ENCODE results near the gene OMA1.

Gene OMA1

GRCh38 chr1:58546520-58547308 lies at the start of gene OMA1:
Gene OMA1 (minus strand): TSS chr1:58546726. CDS start chr1:58539294, 7,432 bp downstream.
- Histone ChIP-seq H3K27ac (peak within 1 kb of the TSS; percentile 76), H3K27me3 (replicated peaks) (no peaks in the 10 kb centered on the region), H3K36me3 (replicated peaks) (no peaks in the 10 kb centered on the region), H3K4me3 (ENCODE audit: low read depth, low read length) (peak within 1 kb of the TSS; percentile 74)
- peak; percentile 96 for DNase-seq
- in situ Hi-C loops (cut with HindIII; ENCODE audit: low pct_ligation_motif_present, low sequenced_read_pairs): no loop called here
- TF ChIP-seq CTCF (IDR thresholded peaks at IDR 0.05; ENCODE audit: low read depth, low read length, missing control alignments): peak; percentile 99

DNA sequence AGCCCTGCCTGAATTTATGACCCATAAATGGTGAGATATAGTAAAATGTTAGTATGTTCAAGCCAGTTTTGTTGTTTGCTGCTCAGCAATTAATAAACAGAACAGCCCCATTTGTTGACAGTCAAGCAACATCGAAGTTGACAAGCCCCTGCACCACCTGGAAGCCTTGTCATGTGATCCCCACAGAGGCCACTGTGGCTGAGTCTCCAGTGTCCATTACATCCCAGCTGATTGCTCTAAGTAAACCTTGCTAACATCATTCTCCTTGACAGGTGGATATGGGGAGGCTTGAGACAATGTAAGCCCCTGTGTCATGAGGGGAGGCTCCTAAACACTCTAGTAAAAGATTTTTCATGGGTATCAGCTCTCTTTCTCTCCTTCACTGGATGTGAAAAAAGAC lies 48.0 kb upstream of the OMA1 start:
- no peak for TF ChIP-seq CTCF (IDR thresholded peaks at IDR 0.05; ENCODE audit: low read depth, low read length, missing control alignments)
- DNase-seq: no peak
- no peak overlapping the region for H3K27ac ChIP-seq
- no peaks in the 10 kb centered on the region for H3K36me3 ChIP-seq (replicated peaks)
- H3K27me3 ChIP-seq (replicated peaks): no peaks in the 10 kb centered on the region
- in situ Hi-C loops (cut with HindIII; ENCODE audit: low pct_ligation_motif_present, low sequenced_read_pairs): no loop called here
- no peak overlapping the region for H3K4me3 ChIP-seq (ENCODE audit: low read depth, low read length)

GRCh38 chr1:58592522-58593134 lies 46.1 kb upstream of the OMA1 start:
- Histone ChIP-seq H3K4me3 (ENCODE audit: low read depth, low read length) (no peak overlapping the region), H3K36me3 (replicated peaks) (no peaks in the 10 kb centered on the region), H3K27me3 (replicated peaks) (no peaks in the 10 kb centered on the region), H3K27ac (no peak overlapping the region)
- peak; percentile 65 for DNase-seq
- in situ Hi-C loops (cut with HindIII; ENCODE audit: low pct_ligation_motif_present, low sequenced_read_pairs): no loop called here
- no peak for TF ChIP-seq CTCF (IDR thresholded peaks at IDR 0.05; ENCODE audit: low read depth, low read length, missing control alignments)

DNA sequence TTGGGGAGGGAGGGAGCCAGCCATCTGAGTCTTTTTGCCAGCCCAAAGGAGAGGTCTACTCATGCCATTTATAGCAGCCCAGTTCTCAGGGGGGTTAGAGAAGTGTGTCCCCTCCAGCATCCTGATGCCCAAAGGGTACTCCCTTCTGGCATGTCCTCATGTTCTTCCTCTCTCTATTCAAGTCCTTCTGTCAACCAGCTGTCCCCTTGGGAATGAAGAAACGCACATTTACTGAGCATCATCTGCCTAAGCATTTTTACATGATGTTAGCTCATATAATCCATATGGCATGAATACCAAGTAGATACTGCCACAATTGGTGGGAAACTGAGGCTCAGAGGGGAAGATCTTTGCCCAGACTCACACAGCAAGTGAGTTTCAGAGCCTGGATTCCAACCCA lies 45.3 kb upstream of the OMA1 start:
- Histone ChIP-seq H3K27me3 (replicated peaks) (no peaks in the 10 kb centered on the region), H3K4me3 (ENCODE audit: low read depth, low read length) (no peak overlapping the region), H3K27ac (no peak overlapping the region), H3K36me3 (replicated peaks) (no peaks in the 10 kb centered on the region)
- no peak for DNase-seq
- TF ChIP-seq CTCF (IDR thresholded peaks at IDR 0.05; ENCODE audit: low read depth, low read length, missing control alignments): no peak
- in situ Hi-C loops (cut with HindIII; ENCODE audit: low pct_ligation_motif_present, low sequenced_read_pairs): no loop called here

DNA sequence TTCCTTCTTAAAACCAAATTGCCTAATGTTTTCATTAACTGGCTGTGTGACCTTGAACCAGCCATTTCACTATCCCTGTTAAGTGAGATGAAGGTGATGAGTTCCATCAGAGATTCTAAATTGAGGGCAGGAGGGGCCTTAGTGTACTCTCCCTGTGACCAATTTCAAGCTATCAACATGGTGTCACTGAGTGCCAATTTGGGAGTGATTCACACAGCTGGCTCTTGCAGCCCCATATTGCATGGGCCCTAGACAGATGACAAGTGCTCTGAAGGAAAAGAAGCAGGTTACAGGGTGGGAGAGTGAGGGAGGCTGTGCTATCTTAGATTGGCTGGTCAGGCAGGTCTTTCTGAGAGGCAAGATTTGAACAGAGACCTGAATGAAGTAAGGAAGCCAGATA lies 43.5 kb upstream of the OMA1 start:
- Histone ChIP-seq H3K4me3 (ENCODE audit: low read depth, low read length) (no peak overlapping the region), H3K27me3 (replicated peaks) (no peaks in the 10 kb centered on the region), H3K36me3 (replicated peaks) (no peaks in the 10 kb centered on the region), H3K27ac (no peak overlapping the region)
- DNase-seq: no peak
- TF ChIP-seq CTCF (IDR thresholded peaks at IDR 0.05; ENCODE audit: low read depth, low read length, missing control alignments): no peak
- in situ Hi-C loops (cut with HindIII; ENCODE audit: low pct_ligation_motif_present, low sequenced_read_pairs): no loop called here

Measured in brain microvascular endothelial cell (primary cell).